HG03139 (cell line): Measurements from ENCODE around the gene KBTBD13.
"Not testable (repeated sequence)": the region's sequence is repeated elsewhere in the genome, so short reads cannot be mapped to it uniquely, and the experiment has no call there.

Experiments used
- ATAC-seq: cut with Tn5 transposase; IDR thresholded peaks from one replicate; pipeline ENCODE4 v1.9.1; 2021; ENCODE audit not compliant: unreplicated experiment

Gene KBTBD13

DNA sequence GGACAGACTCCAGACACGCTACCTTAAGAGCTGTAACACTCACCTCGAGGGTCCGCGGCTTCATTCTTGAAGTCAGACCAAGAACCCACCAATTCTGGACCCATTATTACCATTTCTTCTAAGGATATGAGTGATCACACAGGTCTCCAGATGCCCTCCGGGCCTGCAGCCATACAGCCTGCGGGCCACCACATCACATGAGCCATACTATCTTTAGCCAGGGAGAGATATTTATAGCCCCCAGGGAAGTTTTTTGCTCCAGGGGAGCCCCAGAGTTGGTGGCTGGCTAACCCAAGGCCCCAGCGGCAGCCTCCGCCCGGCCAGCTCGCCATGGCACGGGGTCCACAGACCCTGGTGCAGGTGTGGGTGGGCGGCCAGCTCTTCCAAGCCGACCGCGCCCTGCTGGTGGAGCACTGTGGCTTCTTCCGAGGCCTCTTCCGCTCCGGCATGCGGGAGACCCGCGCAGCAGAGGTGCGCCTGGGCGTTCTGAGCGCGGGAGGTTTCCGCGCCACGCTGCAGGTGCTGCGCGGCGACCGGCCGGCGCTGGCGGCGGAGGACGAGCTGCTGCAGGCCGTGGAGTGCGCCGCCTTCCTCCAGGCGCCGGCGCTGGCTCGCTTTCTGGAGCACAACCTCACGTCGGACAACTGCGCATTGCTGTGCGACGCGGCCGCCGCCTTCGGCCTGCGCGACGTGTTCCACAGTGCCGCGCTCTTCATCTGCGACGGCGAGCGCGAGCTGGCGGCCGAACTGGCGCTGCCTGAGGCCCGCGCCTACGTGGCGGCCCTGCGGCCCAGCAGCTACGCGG lies at the start of gene KBTBD13:
KBTBD13 (plus strand) TSS at position 261 of the 805 bp plus-strand sequence; CDS start at position 331, 70 bp downstream.
- ATAC-seq, result no peak

DNA sequence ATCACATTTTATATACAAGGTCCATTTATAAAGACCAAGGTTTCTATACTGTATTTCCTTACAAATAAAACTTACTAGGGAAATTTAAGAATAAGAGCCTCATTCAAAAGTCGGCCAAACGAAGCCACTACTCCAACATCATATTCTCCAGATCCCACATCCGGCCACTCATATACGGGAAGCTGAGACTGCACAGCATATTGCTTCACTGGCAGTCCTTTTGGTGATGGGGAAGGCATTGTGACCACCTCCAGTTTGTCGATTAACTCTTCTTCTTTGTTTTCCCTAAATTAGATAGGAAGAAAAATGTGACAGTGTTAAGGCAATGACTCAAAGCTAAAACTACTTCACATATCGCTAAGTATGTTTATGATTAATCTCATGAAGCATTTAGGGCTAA lies 49.8 kb upstream of the KBTBD13 start:
- ATAC-seq, result no peak

DNA sequence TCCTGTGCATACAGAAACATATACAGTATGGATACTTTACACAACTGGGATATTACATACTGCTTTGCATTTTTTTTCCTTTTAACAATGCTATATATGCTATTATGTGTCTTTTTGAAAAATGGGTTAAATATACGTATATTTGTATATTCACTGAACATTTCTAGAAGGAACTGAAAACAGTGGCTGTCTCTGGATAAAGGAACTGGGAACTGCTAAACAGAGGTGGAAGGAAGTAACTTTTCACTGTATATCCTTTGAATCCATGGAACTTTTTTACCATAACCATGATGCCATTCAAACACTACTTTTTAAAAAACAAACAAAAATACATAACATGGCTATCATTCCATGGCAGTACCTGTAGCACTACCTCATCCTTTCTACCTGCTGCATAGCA lies 49.0 kb upstream of the KBTBD13 start:
- ATAC-seq, result no peak

DNA sequence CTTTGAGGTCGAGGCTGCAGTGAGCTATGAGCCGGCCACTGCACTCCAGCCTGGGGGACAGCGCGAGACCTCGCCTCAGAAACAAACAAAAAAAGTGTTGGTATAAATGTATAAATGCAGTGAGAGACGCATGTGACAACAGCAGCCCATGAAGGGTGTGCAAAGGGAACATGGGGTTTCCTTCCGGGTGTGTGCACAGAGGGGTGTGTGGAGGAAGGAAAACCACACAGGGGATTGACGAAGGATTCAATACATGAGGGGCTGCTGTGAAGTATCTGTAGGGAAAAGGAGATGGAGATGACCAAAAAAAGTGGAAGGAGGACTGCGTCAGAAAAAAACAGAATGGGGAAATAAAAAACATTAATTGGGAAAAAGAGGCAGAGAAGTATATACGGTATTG lies 48.2 kb upstream of the KBTBD13 start:
- ATAC-seq, result no peak

DNA sequence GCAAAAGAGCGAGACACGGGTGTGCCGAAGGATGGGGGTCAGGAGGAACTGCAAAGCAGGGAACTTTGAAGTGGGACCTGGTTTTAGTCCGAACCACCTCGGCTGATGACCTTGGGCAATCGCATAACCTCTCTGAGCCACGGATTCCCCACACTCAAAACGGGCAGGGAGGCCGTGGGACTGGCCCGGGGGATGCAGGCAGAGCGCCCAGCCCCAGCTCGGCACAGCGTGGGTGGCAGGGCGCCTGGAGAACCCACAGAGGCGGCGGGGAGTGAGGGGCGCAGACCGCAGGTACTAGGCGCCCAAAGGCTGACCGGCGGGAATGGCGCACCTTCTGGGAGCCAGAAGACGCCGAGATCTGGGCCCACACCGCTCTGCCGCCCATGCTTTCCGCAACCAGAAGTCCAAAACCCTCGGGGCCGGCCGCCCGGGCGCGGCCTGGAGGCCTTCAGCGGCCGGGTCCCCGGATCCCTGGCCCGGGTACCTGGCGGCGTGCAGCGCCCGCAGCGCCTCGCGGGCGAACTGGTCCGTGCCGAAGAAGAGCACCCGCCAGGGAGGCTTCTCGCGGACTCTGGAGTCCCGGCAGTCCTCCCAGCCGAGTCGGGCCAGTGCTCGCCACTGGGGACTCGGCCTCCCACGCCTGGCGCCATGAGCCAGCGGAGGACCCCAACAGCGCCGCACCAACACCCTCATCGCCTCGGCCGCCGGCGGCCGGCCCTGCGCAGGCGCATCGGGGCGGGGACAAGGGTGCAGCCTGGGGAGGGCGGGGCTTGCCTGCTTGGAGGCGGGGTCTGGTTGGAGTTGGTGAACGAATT lies 47.4 kb upstream of the KBTBD13 start, which contains the start of gene MTFMT:
MTFMT (minus strand) TSS at position 719 of the 815 bp plus-strand sequence; CDS start at position 693, 26 bp downstream.
- peak; percentile 76 for ATAC-seq

DNA sequence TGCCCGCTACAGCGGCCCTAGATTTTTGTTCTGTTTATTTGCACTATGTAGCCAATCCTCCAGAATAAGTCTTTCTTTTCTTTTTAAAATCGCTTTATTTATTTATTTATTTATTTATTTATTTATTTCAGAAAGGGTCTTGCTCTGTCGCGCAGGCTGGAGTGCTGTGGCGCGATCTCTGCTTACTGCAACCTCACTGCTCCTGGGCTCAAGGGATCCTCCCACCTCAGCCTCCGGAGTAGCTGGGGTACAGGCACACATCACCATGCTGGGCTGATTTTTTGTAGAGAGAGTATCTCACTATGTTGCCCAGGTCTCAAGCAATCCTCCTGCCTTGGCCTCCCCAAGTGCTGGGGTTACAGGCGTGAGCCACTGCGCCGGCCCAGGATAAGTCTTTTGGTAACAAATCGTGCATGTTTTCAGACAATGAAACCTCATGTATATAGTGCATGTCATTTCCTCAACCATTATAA lies 46.8 kb upstream of the KBTBD13 start:
- no peak for ATAC-seq

DNA sequence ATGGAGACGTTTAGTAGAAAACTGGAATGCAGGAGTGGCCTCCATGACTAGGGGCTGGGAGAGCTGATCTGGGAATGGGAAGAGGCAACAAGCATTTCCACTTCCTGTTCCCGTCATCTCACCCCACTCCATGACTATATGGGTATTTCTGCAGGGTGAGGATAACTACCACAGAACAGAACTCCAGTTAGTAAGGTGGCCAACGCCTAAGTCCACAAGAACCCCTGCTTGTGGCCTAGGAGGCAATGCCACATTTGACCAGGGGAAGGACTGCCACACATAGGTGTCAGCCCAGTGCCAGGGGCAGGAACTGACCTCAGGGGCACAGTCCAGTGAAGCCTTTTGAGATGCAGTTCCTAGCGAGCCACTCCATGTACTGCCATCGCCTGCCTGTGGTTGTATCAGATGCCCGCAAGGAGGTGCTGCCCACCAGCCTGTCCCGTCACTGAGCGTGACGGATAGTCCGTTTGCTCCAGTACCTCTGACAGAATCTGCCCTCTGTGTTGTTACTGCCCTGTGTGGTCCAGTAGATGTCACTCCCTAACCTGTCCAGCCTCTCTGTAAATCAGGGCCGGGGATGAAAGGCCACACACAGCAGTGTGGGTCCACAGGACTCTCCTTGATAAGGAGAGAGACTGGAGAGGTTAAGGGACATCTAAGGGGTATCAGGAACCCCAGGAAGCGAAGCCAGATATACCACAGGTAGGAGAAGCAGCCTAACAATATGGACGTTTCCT lies 43.6 kb upstream of the KBTBD13 start:
- no peak for ATAC-seq

DNA sequence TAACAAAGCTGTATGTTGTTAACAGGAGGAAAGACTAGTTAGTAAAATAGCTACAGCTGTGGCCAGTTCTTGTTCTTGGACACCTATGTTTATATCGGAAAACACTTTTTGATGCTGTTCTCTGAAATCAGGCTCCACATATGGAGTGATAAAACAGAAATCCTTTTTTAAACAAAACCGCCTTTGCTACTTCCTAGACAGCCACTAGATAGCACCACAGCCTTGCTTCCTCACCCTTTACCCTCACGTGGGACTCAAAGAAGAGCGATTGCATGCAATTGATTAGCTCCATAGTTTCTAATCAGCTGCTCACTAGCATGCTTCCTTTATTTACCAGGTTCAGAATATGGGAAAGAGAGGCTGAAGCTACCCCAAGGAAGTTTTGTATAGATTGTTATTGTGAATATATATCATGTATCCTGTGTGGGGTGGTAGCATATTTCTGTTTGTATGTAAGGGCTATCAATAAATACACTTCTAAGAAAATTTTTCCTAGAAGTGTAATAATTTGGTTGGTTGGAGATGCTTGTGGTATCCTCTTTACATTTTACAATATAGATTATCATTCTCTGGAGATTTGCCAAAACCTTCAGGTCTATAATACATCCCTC lies 42.8 kb upstream of the KBTBD13 start:
- no peak for ATAC-seq

DNA sequence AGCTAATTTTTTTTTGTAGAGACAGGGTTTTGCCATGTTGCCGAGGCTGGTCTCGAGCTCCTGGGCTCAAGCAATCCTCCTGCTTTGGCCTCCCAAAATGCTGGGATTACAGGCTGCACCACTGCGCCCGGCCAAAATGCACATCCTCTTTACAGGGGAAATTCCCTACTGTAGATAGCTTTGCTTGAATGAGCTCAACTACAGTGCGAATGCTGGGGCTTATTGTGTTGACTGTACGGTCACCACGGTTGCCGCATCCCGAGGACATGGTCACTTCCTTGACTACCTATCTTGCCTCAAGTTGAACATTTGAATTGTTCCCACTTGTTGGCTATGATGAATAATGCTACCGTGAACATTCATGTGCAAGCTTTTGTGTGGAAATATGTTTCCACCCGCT lies 41.8 kb upstream of the KBTBD13 start:
- no peak for ATAC-seq

DNA sequence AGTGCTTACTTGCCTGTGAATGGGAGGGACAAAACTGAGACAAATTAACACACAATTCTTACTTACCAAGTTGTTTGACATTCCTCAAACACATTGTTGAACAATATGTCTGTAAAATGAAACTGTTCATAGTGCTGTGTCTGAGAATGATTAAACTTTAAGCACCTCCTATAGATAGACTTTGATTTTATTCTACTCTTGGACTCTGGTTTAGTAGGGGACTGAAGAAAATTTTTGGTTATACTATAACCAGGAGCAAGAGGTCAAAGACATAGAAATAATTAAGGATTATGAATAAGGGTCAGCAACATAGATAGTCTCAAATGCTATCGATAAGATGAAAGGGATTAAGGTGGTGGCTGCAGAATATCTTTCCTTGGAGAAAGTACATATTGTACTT lies 39.2 kb upstream of the KBTBD13 start:
- ATAC-seq, result no peak

DNA sequence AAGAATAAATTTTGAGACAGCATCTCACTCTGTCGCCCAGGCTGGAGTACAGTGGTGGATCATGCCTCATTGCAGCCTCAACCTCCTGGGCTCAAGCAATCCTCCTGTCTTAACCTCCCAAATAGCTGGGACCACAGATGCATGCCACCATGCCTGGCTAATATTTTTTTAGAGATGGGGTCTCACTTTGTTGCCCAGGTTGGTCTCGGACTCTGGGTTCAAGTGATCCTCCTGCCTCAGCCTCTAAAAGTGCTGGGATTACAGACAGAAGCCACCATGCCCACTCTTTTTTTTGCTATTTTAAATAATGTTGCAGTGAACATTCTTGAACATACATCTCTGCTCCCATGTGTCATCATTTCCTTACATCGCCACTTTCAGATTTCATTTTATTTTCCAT lies 38.1 kb upstream of the KBTBD13 start:
- ATAC-seq, result no peak

DNA sequence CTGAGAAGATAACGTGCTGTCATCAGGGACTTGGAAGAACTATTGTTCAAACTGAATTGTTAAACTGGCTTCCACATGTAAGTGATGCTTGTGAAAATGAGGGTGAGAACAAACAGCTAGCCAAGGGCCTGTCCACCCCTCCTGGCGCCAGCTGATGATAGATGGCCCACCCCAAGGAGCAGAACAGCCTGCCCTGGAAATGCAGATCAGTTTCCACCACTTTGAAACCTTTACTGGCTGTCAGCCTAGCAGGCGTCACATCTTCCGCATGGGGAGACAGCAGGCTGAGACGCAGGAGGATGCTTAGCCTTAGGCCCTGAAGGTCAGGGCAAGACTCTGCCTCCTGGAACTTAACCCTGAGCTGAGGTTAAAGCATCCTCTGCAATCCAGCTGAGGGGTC lies 37.7 kb upstream of the KBTBD13 start:
- ATAC-seq, result no peak

DNA sequence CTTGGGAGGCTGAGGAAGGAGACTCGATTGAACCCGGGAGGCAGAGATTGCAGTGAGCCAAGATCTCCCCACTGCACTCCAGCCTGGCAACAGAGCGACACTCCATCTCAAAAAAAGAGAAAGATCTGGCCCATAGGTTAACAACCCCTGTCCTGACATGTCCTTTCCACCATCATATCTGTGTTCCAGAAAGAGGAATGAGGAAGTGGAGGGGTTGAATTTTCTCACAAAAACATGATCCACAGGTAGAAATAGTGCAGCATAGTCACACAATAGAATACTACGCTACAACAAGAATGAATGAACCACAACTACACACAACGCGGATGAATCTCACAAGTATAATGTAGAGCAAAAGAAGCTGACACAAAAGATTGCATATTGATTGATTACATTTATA lies 36.1 kb upstream of the KBTBD13 start:
- no peak for ATAC-seq

DNA sequence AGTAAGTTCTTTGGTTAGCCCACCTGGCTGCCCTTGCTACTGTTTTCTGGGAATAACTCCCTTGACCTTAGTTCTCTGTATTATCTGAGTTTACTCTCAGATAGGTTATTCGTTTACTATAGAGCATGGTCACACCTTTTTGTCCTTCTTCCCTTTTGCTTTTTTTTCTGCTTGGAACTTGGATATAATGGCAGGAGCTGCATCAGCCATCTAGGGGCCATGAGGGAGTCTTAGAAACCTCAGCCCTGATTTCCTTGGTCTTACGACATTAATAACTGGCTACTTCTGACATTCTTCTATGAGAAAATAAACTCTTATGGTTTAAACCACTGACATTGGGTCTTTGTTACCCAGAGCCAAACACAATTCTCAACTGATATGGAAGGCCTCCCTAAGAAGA lies 34.8 kb upstream of the KBTBD13 start:
- ATAC-seq, result no peak

DNA sequence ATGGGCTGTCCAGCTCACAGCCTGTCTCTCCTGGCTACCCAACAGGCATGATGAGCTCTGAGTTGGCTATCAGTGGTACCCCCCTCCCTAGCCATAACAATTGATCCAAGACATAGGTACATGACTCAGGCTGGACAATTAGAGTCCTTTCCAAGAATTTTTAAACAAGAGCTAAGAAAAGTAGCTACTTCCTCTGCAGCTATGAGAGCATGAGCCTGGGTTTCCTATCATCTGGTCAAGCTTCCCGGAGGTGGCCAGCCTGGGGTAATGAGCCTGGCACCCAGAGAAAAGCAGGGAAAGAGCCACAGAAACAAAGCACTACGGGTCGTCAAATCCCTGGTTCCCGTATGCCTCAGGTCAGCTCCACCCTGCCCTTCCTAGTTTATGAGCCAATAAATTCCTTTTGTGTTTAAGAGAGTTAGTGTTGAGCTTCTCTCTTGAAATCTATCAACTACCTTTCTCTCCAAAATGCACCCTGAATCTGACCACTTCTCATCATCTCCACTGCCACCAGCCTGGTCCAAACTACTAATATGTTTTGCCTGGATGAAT lies 33.7 kb upstream of the KBTBD13 start:
- no peak for ATAC-seq

DNA sequence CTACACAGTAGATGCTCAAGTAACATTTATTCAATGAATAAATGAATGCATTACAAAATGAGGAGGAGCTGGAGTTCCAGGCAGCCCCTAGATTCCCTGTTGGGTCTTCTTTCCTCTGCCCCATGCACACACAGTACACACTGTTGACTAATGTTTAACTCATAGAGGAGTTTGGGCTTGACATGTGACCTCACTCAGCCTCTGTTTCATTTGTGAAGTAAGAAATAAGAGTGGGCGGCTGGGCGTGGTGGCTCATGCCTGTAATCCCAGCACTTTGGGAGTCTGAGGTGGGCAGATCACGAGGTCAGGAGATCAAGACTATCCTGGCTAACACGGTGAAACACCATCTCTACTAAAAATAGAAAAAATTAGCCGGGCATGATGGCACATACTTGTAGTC lies 32.3 kb upstream of the KBTBD13 start:
- ATAC-seq, result not testable (repeated sequence)

DNA sequence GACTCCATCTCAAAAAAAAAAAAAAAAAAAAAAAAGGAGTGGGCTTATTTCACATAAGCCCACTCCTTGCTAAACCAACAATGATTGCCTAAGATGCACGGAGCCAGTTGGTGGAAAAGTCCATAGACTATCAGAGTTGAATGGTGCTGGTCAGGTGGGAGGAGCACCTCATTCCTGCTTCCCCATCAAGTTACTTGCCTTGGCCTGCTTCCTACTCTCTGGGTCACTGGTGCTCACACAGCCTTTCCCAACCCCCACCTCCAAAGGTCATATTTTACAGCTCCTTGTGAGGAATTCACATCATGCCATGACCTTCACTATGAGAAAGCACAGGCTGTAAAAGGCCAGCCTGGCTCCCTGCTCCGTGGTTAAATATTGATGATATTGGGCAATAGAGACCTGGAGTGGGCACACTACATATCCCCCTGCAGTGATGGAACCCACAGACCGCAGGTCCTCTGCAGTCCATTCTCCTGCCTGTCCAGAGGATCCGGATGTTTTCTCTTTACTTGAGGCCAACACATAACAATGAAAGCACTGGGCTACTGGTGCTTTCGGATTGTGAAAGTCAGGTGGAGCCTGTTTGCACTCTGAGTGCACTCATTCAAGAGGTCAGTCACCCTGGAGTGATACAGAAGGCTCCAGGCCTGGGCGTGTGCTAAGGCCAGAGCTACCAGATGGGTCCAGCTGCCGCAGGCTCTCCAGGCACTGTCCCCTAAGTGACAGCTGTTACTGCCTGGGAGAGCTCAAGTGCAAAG lies 31.6 kb upstream of the KBTBD13 start, which contains the start of gene SLC51B:
SLC51B (plus strand) TSS at position 664 of the 758 bp plus-strand sequence. CDS start 4,618 bp downstream, outside the sequence.
- no peak for ATAC-seq

DNA sequence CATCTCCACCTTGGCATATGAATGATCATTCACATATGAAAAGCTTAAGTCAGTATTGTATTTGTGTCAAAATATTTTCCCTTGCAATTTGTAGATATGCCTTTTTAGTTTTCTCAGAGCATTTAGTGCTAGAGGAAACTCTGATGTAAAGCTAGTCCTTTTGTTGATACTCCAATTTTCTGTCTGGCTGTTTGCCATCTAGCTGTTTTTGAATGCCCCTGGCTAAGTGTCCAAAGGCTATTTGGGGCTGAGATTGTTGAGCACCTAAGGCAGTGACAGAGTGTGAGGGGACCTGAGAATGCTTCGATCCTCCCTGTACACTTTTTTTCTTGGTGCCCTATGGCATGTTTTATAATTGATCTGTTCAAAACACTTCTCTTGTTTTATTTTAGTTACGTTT lies 28.3 kb upstream of the KBTBD13 start:
- ATAC-seq, result no peak

DNA sequence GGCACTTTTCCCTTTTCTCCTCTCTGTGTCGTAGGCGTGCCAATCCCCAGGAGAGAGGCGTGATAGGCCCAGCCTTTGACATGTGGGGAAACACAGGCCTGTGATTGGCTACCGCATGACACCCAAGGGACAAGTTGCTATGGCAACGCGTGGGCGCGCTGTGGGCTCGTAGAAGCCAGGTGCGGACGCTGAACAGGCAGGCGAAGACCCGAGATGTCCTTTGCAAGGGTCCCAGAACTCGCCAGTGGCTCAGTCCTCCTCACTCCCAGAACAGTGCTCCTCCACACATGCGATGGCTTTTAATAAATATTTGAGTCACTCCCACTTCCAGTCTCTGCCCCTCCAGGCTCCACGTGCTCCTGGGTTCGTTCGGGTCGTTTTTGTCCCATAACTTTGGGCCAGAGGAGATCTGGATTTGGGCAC lies 27.1 kb upstream of the KBTBD13 start:
- ATAC-seq, result peak; percentile 78

DNA sequence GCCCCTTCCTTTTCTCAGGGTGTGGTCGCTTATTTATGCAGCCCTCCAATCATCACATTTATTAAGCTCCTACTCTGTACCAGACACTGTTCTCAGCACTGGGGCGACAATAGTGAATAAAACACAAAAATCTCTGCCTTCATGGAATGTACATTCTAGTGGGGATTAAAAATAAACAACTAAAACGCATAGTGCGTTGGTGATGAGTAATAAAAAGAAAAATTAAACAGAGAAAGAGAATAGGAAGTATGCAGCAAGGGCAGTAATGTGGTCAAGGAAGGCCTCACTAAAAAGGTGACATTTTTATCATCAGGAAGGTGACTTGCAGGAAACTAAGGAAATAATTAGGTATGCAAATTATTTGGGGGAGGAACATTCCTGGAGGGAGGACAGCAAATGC lies 26.3 kb upstream of the KBTBD13 start:
- ATAC-seq, result no peak
